Transverse colon (tissue), 4 donors: ENCODE results near the gene PKP4. TPM values are rescaled to one million over a fixed set of nuclear protein-coding genes. Genes with fewer than 3 reads are reported as not detected.

ENCODE experiments used
- DNase-seq: peaks from one replicate; pipeline ENCODE4 v3.0.0-alpha.2; 2019
- H3K27ac ChIP-seq, 4 donors: fragments of 200-600 bp; sonication (generic); 2 replicates each; pipeline ENCODE4 v1.5.1; 2016 to 2018; ENCODE audit warnings: inconsistent platforms in 4 of 4
- H3K27me3 ChIP-seq: fragments of 200-600 bp; sonication (generic); 2 replicates; pipeline ENCODE4 v1.5.1; 2017; ENCODE audit warnings: inconsistent platforms
- H3K36me3 ChIP-seq, 4 donors: fragments of 200-600 bp; sonication (generic); 2 replicates each; pipeline ENCODE4 v1.5.1; 2017 to 2019; ENCODE audit warnings: inconsistent platforms in 4 of 4
- H3K4me1 ChIP-seq, 4 donors: fragments of 200-600 bp; sonication (generic); 2 replicates each; pipeline ENCODE4 v1.5.1; 2017 to 2020; ENCODE audit warnings: inconsistent platforms in 4 of 4
- H3K4me3 ChIP-seq, 4 donors: fragments of 200-600 bp; sonication (generic); 1 replicate in 1 of 4; 2 replicates in 3 of 4; pipeline versions ENCODE4 v1.5.1 to v1.6.1; 2017 to 2019; ENCODE audit warnings: inconsistent platforms in 4 of 4
- H3K9me3 ChIP-seq, 2 donors: fragments of 200-600 bp; sonication (generic); 2 replicates each; pipeline ENCODE4 v1.5.1; 2017 to 2019; ENCODE audit warnings: inconsistent platforms in 2 of 2
- EP300 ChIP-seq: sonication (generic); formaldehyde crosslinking; IDR thresholded peaks from one replicate; pipeline ENCODE4 v1.6.1; 2017; ENCODE audit warnings: antibody characterized with exemption, low read depth
- POLR2A ChIP-seq: fragments of 450-650 bp; IDR thresholded peaks from one replicate; pipeline ENCODE4 v1.6.1; 2016; ENCODE audit warnings: antibody characterized with exemption, mild to moderate bottlenecking, moderate library complexity
- POLR2AphosphoS5 ChIP-seq, 3 donors: sonication (generic); formaldehyde crosslinking; IDR thresholded peaks; one replicate each; pipeline ENCODE4 v1.6.1; 2016; ENCODE audit warnings: antibody characterized with exemption in 3 of 3
- WGBS, 2 donors: methylation state at CpG; one replicate each; pipeline ENCODE4 v1.1.5; 2018; ENCODE audit warnings: low coverage in 1 of 2; 5-methylcytosine and 5-hydroxymethylcytosine counted together
- in situ Hi-C, 4 donors: fragments of 200-750 bp; cut with MboI; loops; one replicate each; pipeline versions ENCODE4 v1.15.0 to v1.15.1; 2017; ENCODE audit warnings: low sequenced_read_pairs in 3 of 4, low pct_ligation_motif_present in 1 of 4, low pct_unique_long_range_greater_than_20kb in 1 of 4
- intact Hi-C: fragments of 100-400 bp; cut with DNase I; formaldehyde crosslinking; loops from one replicate; pipeline ENCODE4 v1.15.1; 2023; ENCODE audit warnings: low total_unique reads
- total RNA-seq, 4 donors: library from RNA; depleted of rRNA; stranded (reverse); fragments of >200 nt; gene quantifications; one replicate each; pipeline ENCODE4 v1.1.0, GENCODE V29; 2016
- TF ChIP-seq, protein P1 (sequence below), 5 experiments: fragments of 200-600 bp in 3 of 5; fragments of 450-650 bp in 2 of 5; sonication (generic) in 3 of 5; IDR thresholded peaks; 1 replicate in 2 of 5; 2 replicates in 3 of 5; pipeline ENCODE4 v1.5.1; 2016 to 2017; ENCODE audit warnings: antibody characterized with exemption in 5 of 5, inconsistent platforms in 3 of 5, mild to moderate bottlenecking in 2 of 5, moderate library complexity in 1 of 5

PKP4 gene
- total RNA-seq, 4 donors from 2014 or later: 28.1 to 70.3 (median 58.3) TPM

DNA sequence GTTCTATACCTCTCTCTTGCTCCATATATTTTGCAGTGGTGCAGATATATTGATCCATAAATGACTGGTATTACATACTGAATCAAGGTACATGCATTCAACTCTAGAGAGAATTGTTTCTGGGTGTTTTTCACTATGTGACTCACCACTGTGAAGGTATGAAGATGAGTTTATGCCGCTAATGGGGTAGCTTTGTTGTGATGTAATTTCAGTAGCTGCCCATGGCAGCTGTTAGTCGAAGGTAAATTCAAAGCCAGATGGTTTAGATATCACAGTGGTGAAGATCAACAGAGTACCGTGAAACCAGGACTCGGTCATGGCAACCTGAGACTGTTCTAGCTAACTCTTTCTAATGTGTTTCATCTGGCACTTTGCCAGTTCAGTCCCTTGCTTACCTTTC lies 50.4 kb downstream of the PKP4 start:
- WGBS, 2 donors: 70 to 73% methylated on average over 3 to 4 of the region's 4 CpGs
- no peak for DNase-seq
- intact Hi-C loops: no loop called here
- no peak overlapping the region for H3K4me3 ChIP-seq
- H3K27me3 ChIP-seq: no peaks in the 10 kb centered on the region
- H3K27ac ChIP-seq: no peak overlapping the region
- TF ChIP-seq POLR2AphosphoS5 (IDR thresholded peaks at IDR 0.05) (no peak), POLR2A (no peak), EP300 (no peak)
- TF ChIP-seq, protein P1, sequence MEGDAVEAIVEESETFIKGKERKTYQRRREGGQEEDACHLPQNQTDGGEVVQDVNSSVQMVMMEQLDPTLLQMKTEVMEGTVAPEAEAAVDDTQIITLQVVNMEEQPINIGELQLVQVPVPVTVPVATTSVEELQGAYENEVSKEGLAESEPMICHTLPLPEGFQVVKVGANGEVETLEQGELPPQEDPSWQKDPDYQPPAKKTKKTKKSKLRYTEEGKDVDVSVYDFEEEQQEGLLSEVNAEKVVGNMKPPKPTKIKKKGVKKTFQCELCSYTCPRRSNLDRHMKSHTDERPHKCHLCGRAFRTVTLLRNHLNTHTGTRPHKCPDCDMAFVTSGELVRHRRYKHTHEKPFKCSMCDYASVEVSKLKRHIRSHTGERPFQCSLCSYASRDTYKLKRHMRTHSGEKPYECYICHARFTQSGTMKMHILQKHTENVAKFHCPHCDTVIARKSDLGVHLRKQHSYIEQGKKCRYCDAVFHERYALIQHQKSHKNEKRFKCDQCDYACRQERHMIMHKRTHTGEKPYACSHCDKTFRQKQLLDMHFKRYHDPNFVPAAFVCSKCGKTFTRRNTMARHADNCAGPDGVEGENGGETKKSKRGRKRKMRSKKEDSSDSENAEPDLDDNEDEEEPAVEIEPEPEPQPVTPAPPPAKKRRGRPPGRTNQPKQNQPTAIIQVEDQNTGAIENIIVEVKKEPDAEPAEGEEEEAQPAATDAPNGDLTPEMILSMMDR (IDR thresholded peaks at IDR 0.05): no peak
- H3K36me3 ChIP-seq: no peaks in the 10 kb centered on the region
- no peaks in the 10 kb centered on the region for H3K9me3 ChIP-seq
- H3K4me1 ChIP-seq: no peaks in the 10 kb centered on the region
- in situ Hi-C loops: no loop called here

DNA sequence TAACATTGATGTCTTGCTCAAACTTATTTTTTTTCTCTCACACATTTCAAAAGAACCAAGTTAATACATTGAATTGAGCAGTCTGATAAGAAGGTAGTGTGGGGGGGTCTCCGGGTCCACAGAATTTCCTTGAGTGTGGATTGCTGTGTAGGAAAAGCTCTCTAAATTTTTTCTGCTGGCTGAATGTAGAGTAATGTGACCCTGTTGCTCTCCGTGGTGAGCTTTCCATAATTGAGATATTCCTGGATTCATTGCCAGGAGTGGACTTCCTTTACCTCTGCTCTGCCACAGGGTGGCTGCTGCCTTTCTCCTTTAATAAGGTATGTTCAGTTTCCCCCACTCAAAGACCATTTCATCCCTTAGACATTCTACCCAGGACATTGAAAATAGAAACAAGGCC lies 50.9 kb downstream of the PKP4 start:
- H3K4me3 ChIP-seq: no peak overlapping the region
- H3K27me3 ChIP-seq: no peaks in the 10 kb centered on the region
- H3K36me3 ChIP-seq: no peaks in the 10 kb centered on the region
- H3K27ac ChIP-seq: no peak overlapping the region
- H3K4me1 ChIP-seq: no peaks in the 10 kb centered on the region
- intact Hi-C loops: no loop called here
- TF ChIP-seq POLR2A (no peak), EP300 (no peak), POLR2AphosphoS5 (IDR thresholded peaks at IDR 0.05) (no peak)
- TF ChIP-seq, protein P1 (IDR thresholded peaks at IDR 0.05): no peak
- DNase-seq: no peak
- WGBS, 2 donors: 92 to 100% methylated on average over 1 to 2 of the region's 2 CpGs
- in situ Hi-C loops: no loop called here
- no peaks in the 10 kb centered on the region for H3K9me3 ChIP-seq

DNA sequence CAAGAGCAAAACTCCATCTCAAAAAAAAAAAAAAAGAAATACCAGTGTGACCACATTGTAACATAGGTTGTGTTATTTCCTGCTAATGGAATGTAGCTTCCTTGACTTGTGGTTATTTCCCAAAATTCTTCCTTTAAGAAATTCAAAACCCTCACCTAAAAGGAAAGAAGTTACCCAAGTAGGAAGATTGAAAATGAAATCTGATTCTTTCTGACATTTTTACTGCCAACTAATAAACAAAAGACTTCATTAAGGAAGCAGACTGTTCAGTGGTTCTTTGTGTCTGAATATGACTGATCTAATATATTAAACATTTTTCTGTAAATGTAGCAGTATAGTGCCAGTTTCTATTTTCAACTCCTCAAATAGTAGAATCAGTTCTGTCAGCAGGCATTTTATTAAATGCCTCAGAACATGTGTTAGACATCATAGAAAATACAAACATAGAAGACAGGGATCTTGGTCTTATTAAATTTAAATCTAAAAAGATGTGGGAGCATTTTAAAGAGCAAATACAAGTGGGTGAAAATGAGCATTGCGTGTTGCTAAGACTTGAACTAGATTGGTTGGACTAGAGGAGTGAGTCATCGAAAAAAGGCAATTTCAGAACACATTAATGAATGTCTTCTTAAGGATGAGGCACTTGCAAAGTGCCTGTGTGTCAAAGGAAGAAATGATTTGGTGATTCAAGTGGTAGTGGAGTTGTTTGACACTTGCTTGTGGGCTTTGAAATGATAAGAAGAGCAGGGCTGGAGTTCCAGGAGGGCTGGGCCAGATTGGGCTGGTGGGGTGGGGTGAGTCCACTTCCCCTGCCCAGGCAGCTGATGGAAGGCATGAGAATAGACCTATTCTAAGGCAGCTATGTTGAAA lies 53.4 kb downstream of the PKP4 start:
- intact Hi-C loops (no loop called here), in situ Hi-C loops (no loop called here)
- no peaks in the 10 kb centered on the region for H3K36me3 ChIP-seq
- no peak for DNase-seq
- no peak overlapping the region for H3K4me3 ChIP-seq
- TF ChIP-seq POLR2AphosphoS5 (IDR thresholded peaks at IDR 0.05) (no peak), POLR2A (no peak), EP300 (no peak)
- TF ChIP-seq, protein P1 (IDR thresholded peaks at IDR 0.05): no peak
- WGBS, 2 donors: 62 to 82% methylated on average over 2 of the region's 2 CpGs
- H3K27me3 ChIP-seq: no peaks in the 10 kb centered on the region
- no peaks in the 10 kb centered on the region for H3K4me1 ChIP-seq
- no peaks in the 10 kb centered on the region for H3K9me3 ChIP-seq
- no peak overlapping the region for H3K27ac ChIP-seq

DNA sequence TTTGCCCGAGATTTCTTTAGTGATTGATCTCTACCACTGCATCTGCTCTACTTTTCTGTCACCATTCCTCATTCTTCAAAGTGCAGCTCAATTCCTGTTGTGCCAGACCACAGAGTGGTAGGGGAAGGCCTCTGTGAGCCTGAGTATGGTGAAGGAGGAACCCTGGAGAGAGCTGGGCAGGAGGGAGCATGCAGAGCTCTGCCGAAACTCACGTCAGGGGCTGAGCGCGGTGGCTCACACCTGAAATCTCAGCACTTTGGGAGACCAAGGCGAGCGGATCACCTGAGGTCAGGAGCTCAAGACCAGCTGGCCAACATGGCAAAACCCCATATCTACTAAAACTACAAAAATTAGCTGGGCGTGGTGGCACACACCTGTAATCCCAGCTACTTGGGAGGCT lies 54.1 kb downstream of the PKP4 start:
- H3K4me1 ChIP-seq: no peaks in the 10 kb centered on the region
- H3K27me3 ChIP-seq: no peaks in the 10 kb centered on the region
- H3K4me3 ChIP-seq: no peak overlapping the region
- no peaks in the 10 kb centered on the region for H3K36me3 ChIP-seq
- no peak for DNase-seq
- whole genome bisulfite sequencing, 2 donors: 99 to 100% methylated on average over 1 to 8 of the region's 8 CpGs
- in situ Hi-C loops: no loop called here
- H3K27ac ChIP-seq: no peak overlapping the region
- no peaks in the 10 kb centered on the region for H3K9me3 ChIP-seq
- TF ChIP-seq POLR2AphosphoS5 (IDR thresholded peaks at IDR 0.05): no peak
- TF ChIP-seq EP300: no peak
- TF ChIP-seq POLR2A: no peak
- TF ChIP-seq, protein P1 (IDR thresholded peaks at IDR 0.05): no peak
- intact Hi-C loops: no loop called here
